Caco-2 (cell line): ENCODE data around the gene SRD5A2. TPM values are rescaled to one million over a fixed set of nuclear protein-coding genes. Genes with fewer than 3 reads are reported as not detected.

Experiments
- BruUV-seq: library from RNA; stranded (reverse); fragments of 400-500 nt; replicated peaks from 2 replicates; lab custom pipeline; 2021; lab: Mats Ljungman, UMichigan
- CTCF ChIA-PET: fragments of 300-600 bp; sonication (Branson Sonifier 250); formaldehyde crosslinking; loops from one replicate; lab custom pipeline; 2022; ENCODE audit warnings: antibody characterized with exemption; lab: Charles Lee
- POLR2A ChIA-PET: fragments of 300-600 bp; sonication (Branson Sonifier 250); formaldehyde crosslinking; loops from one replicate; lab custom pipeline; 2022; ENCODE audit warnings: antibody characterized with exemption; lab: Charles Lee
- DNase-seq, 2 experiments: peaks; one replicate each; pipeline versions ENCODE4 v3.0.0 to v3.0.0-alpha.2; 2020 to 2022
- H3K27me3 ChIP-seq: replicated peaks from 2 replicates; pipeline ENCODE4 v1.6.0; 2011; ENCODE audit warnings: low read length; ENCODE audit not compliant: control insufficient read depth, insufficient read depth
- H3K36me3 ChIP-seq: 2 replicates; pipeline ENCODE4 v1.5.1; 2011; ENCODE audit warnings: low read length; ENCODE audit not compliant: control insufficient read depth, insufficient read depth
- H3K4me1 ChIP-seq: fragments of 250-450 bp; sonication (Bioruptor Pico); 2 replicates; pipeline ENCODE4 v1.5.1; 2020; ENCODE audit warnings: mild to moderate bottlenecking
- H3K4me3 ChIP-seq: 2 replicates; pipeline ENCODE4 v1.5.1; 2011; ENCODE audit warnings: low read depth, mild to moderate bottlenecking, control low read depth, low read length
- H3K9me3 ChIP-seq: fragments of 250-450 bp; sonication (Bioruptor Pico); 2 replicates; pipeline ENCODE4 v1.5.1; 2020; ENCODE audit warnings: mild to moderate bottlenecking, moderate library complexity
- H3K27ac Mint-ChIP-seq: one replicate; pipeline ENCODE4 v1.8.0; 2022; ENCODE audit warnings: mixed read lengths; ENCODE audit not compliant: unreplicated experiment
- H3K27me3 Mint-ChIP-seq: one replicate; pipeline ENCODE4 v1.8.0; 2022; ENCODE audit warnings: mixed read lengths; ENCODE audit not compliant: insufficient read depth, unreplicated experiment
- H3K36me3 Mint-ChIP-seq: one replicate; pipeline ENCODE4 v1.8.0; 2022; ENCODE audit warnings: mild to moderate bottlenecking, mixed read lengths; ENCODE audit not compliant: insufficient read depth, unreplicated experiment
- H3K4me1 Mint-ChIP-seq: one replicate; pipeline ENCODE4 v1.8.0; 2022; ENCODE audit warnings: low read depth, mixed read lengths; ENCODE audit not compliant: unreplicated experiment
- H3K4me3 Mint-ChIP-seq: one replicate; pipeline ENCODE4 v1.8.0; 2022; ENCODE audit warnings: mild to moderate bottlenecking, moderate library complexity, mixed read lengths; ENCODE audit not compliant: unreplicated experiment
- H3K9me3 Mint-ChIP-seq: one replicate; pipeline ENCODE4 v1.8.0; 2022; ENCODE audit warnings: mixed read lengths; ENCODE audit not compliant: unreplicated experiment
- CTCF ChIP-seq, 2 experiments: fragments of 200-600 bp in 1 of 2; IDR thresholded peaks; 1 replicate in 1 of 2; 2 replicates in 1 of 2; pipeline versions ENCODE4 v1.5.1 to v1.8.0; 2011 to 2022; ENCODE audit warnings: antibody characterized with exemption in 1 of 2, control low read depth in 1 of 2, inconsistent platforms in 1 of 2, low read depth in 1 of 2, low read length in 1 of 2, mild to moderate bottlenecking in 1 of 2, moderate library complexity in 1 of 2; ENCODE audit not compliant: insufficient read depth in 1 of 2, severe bottlenecking in 1 of 2, unreplicated experiment in 1 of 2
- intact Hi-C: fragments of 100-400 bp; cut with micrococcal nuclease; formaldehyde crosslinking; loops from one replicate; pipeline ENCODE4 v1.10.0; 2022; ENCODE audit not compliant: unreplicated experiment
- total RNA-seq: library from RNA; stranded (reverse); gene quantifications from 2 replicates; pipeline ENCODE4 v1.2.3, GENCODE V29; 2022

The SRD5A2 gene
- total RNA-seq, 1 experiment from 2014 or later = not detected

DNA sequence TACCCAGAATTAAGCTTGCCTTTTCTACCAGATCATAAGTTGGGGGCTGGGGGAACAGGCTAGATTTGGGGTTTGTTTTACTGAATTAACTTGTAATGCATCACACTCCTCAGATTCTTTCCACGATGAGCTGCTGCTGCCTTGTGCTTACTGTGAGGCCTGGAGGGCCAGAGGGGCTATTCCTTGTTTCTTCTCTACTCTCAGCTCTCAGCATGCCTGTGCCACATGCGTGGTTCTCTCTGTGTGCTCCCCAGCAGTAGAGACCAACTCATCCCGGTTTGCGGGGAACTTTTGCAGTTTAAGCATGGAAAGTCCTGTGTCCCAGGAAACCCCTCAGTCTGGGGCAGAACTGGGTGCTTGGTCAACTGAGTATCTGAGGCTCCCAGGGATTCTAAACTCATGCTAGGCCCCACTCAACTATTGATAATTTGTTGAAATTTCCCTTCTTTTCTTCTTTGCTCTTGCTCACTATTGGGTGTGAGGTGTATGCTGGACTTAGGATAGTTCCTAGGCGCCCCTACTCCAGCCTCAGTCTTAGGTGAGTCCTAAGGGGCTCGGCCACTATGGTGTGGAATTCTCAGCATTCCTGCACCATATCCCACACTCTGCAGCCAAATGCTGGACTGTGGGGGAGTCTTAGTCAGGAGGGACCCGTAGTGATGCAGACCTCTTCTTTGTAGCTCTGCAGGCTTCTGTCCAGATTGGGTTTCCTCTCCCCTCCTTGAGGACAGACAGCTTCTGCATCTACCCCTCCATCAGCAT, 63.1 kb downstream of the SRD5A2 start:
- no peak overlapping the region for H3K4me3 Mint-ChIP-seq
- no peak for DNase-seq
- TF ChIP-seq CTCF (IDR thresholded peaks at IDR 0.05; ENCODE audit: insufficient read depth in 1 of 2, low read depth in 1 of 2, low read length in 1 of 2, severe bottlenecking in 1 of 2, unreplicated experiment in 1 of 2) = no peak
- H3K4me1 ChIP-seq = no peaks in the 10 kb centered on the region
- no peaks in the 10 kb centered on the region for H3K36me3 ChIP-seq
- no peaks in the 10 kb centered on the region for H3K36me3 Mint-ChIP-seq
- H3K27me3 ChIP-seq = no peaks in the 10 kb centered on the region
- H3K9me3 Mint-ChIP-seq = no peaks in the 10 kb centered on the region
- ChIA-PET CTCF (no interaction called here), POLR2A (no interaction called here)
- H3K27me3 Mint-ChIP-seq = peaks cover 6% of the 10 kb centered on the region
- intact Hi-C loops = no loop called here
- H3K4me3 ChIP-seq = no peak overlapping the region
- no peak overlapping the region for H3K27ac Mint-ChIP-seq
- 0 out of 2 replicates have a peak, but pooled peaks cover 6% of the 10 kb centered on the region for H3K9me3 ChIP-seq
- no peaks in the 10 kb centered on the region for H3K4me1 Mint-ChIP-seq
- no TSS peak for BruUV-seq

- CTCF ChIA-PET = no interaction called here
- Mint-ChIP-seq H3K36me3 (no peaks in the 10 kb centered on the region), H3K4me3 (no peak overlapping the region), H3K4me1 (no peaks in the 10 kb centered on the region), H3K9me3 (no peaks in the 10 kb centered on the region), H3K27ac (no peak overlapping the region), H3K27me3 (peaks cover 3% of the 10 kb centered on the region)
- no peak for TF ChIP-seq CTCF (IDR thresholded peaks at IDR 0.05; ENCODE audit: insufficient read depth in 1 of 2, low read depth in 1 of 2, low read length in 1 of 2, severe bottlenecking in 1 of 2, unreplicated experiment in 1 of 2)
- Histone ChIP-seq H3K9me3 (0 out of 2 replicates have a peak, but pooled peaks cover 6% of the 10 kb centered on the region), H3K27me3 (no peaks in the 10 kb centered on the region), H3K4me1 (no peaks in the 10 kb centered on the region), H3K36me3 (no peaks in the 10 kb centered on the region), H3K4me3 (no peak overlapping the region)
- no peak for DNase-seq
- POLR2A ChIA-PET = no interaction called here
- intact Hi-C loops = no loop called here
- BruUV-seq = no TSS peak
These were observed 65.2 kb downstream of the SRD5A2 start for GRCh38 chr2:31515586-31515985.

- H3K27me3 Mint-ChIP-seq = peaks cover 3% of the 10 kb centered on the region
- no peak for TF ChIP-seq CTCF (IDR thresholded peaks at IDR 0.05; ENCODE audit: insufficient read depth in 1 of 2, low read depth in 1 of 2, low read length in 1 of 2, severe bottlenecking in 1 of 2, unreplicated experiment in 1 of 2)
- Histone ChIP-seq H3K36me3 (no peaks in the 10 kb centered on the region), H3K4me3 (no peak overlapping the region), H3K4me1 (no peaks in the 10 kb centered on the region), H3K27me3 (no peaks in the 10 kb centered on the region), H3K9me3 (no peaks in the 10 kb centered on the region)
- no peaks in the 10 kb centered on the region for H3K36me3 Mint-ChIP-seq
- no peaks in the 10 kb centered on the region for H3K4me1 Mint-ChIP-seq
- no peak overlapping the region for H3K27ac Mint-ChIP-seq
- ChIA-PET CTCF (interaction anchor here (0.6 kb wide), 1 partner anchor 802 kb away, joined by 3 read pairs; no protein-coding TSS in a partner anchor), POLR2A (no interaction called here)
- intact Hi-C loops = no loop called here
- H3K9me3 Mint-ChIP-seq = no peaks in the 10 kb centered on the region
- no TSS peak for BruUV-seq
- DNase-seq = no peak
- H3K4me3 Mint-ChIP-seq = no peak overlapping the region
These were observed 67.2 kb downstream of the SRD5A2 start for GRCh38 chr2:31513553-31513952.
